Testis (tissue), 2 donors: ENCODE data around the gene HHLA2.

Experiments
- POLR2A ChIP-seq: fragments of 450-650 bp; IDR thresholded peaks from one replicate; pipeline ENCODE4 v1.6.1; 2017; ENCODE audit warnings: antibody characterized with exemption, mild to moderate bottlenecking, moderate library complexity
- TF ChIP-seq, protein P1 (sequence below), 3 experiments: fragments of 450-650 bp in 2 of 3; fragments of 200-600 bp in 1 of 3; sonication (generic) in 1 of 3; IDR thresholded peaks; one replicate each; pipeline ENCODE4 v1.5.1; 2016 to 2019; ENCODE audit warnings: antibody characterized with exemption in 3 of 3, mild to moderate bottlenecking in 2 of 3, moderate library complexity in 1 of 3

DNA sequence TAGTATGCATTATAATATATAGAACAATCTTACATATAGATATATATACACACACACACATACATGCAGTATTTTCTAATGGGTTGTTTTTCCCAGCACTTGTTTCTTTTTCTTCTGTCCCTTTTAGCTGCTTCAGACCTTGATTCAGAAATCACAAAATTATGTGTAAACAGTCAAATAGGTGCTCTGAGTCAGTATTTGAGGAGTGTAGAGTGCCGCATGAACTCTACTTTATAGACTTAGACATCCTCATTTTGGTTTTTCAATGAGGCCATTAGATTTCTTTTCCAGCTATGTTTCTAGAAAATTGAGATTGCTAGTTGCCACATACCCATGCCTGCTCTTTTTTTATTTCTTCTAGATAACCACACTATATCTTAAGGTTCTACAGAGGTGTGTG lies 58.2 kb downstream of the HHLA2 start:
- TF ChIP-seq, protein P1, sequence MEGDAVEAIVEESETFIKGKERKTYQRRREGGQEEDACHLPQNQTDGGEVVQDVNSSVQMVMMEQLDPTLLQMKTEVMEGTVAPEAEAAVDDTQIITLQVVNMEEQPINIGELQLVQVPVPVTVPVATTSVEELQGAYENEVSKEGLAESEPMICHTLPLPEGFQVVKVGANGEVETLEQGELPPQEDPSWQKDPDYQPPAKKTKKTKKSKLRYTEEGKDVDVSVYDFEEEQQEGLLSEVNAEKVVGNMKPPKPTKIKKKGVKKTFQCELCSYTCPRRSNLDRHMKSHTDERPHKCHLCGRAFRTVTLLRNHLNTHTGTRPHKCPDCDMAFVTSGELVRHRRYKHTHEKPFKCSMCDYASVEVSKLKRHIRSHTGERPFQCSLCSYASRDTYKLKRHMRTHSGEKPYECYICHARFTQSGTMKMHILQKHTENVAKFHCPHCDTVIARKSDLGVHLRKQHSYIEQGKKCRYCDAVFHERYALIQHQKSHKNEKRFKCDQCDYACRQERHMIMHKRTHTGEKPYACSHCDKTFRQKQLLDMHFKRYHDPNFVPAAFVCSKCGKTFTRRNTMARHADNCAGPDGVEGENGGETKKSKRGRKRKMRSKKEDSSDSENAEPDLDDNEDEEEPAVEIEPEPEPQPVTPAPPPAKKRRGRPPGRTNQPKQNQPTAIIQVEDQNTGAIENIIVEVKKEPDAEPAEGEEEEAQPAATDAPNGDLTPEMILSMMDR (IDR thresholded peaks at IDR 0.05): no peak
- TF ChIP-seq POLR2A: no peak
